ENCODE measurements around the gene C1QTNF7. TPM values are rescaled to one million over a fixed set of nuclear protein-coding genes. Genes with fewer than 3 reads are reported as not detected.

The C1QTNF7 gene
- total RNA-seq, 1 experiment from 2014 or later, result not detected

- no peaks in the 10 kb centered on the region for H3K79me2 ChIP-seq (ENCODE audit: insufficient read depth, low read length)
- ChIA-PET POLR2A (no interaction called here), CTCF (no interaction called here), RAD21 (ENCODE audit: low non-redundant PET in 1 of 2, low total read pairs in 2 of 2, uncharacterized antibody in 2 of 2, unreplicated experiment in 2 of 2) (no interaction called here)
- no peak overlapping the region for H3K4me2 ChIP-seq (ENCODE audit: low read length)
- no peak overlapping the region for H3K9ac ChIP-seq (ENCODE audit: low read length)
- H3K4me3 ChIP-seq (replicated peaks in 1 of 2; ENCODE audit: low read depth in 1 of 2, low read length in 2 of 2), result no peak overlapping the region
- no peaks in the 10 kb centered on the region for H4K20me1 ChIP-seq (ENCODE audit: insufficient read depth)
- H3K36me3 ChIP-seq (ENCODE audit: control insufficient read depth in 1 of 2, insufficient read depth in 2 of 2, low read length in 2 of 2), result no peaks in the 10 kb centered on the region
- ATAC-seq (no peak), DNase-seq (ENCODE audit: low read depth, low spot score) (no peak)
- TF ChIP-seq EZH2 (IDR thresholded peaks at IDR 0.05) (no peak), ZFX (IDR thresholded peaks at IDR 0.05) (no peak)
- no peaks in the 10 kb centered on the region for H3K9me3 ChIP-seq (ENCODE audit: control insufficient read depth in 1 of 2, insufficient read depth in 1 of 2, low read depth in 1 of 2, low read length in 2 of 2)
- H2AFZ ChIP-seq (ENCODE audit: low read depth, low read length, poor library complexity, severe bottlenecking), result no peak overlapping the region
- no TSS peak for BruUV-seq (replicated peaks)
- no peaks in the 10 kb centered on the region for H3K9me2 ChIP-seq (ENCODE audit: insufficient read depth)
- H3K27ac ChIP-seq (ENCODE audit: low read depth, low read length), result no peak overlapping the region
- peaks cover 15% of the 10 kb centered on the region for H3K27me3 ChIP-seq (ENCODE audit: insufficient read depth, low read length)
- H3K4me1 ChIP-seq (ENCODE audit: control insufficient read depth in 1 of 2, insufficient read depth in 2 of 2, low read length in 2 of 2), result peaks cover 0 to 10% of the 10 kb centered on the region in 2 experiments; a peak in 3 of 4 replicates
- intact Hi-C loops (cut with micrococcal nuclease), result no loop called here
Measured at GRCh38 chr4:15402146-15402545, 25.7 kb upstream of the C1QTNF7 start.

GRCh38 chr4:15402974-15403373, 24.9 kb upstream of the C1QTNF7 start:
- RAD21 ChIA-PET (ENCODE audit: low non-redundant PET in 1 of 2, low total read pairs in 2 of 2, uncharacterized antibody in 2 of 2, unreplicated experiment in 2 of 2), result no interaction called here
- intact Hi-C loops (cut with micrococcal nuclease), result no loop called here

More at GRCh38 chr4:15402974-15403373, 24.9 kb upstream of the C1QTNF7 start:
- Histone ChIP-seq H3K9me2 (ENCODE audit: insufficient read depth) (no peaks in the 10 kb centered on the region), H3K36me3 (ENCODE audit: control insufficient read depth in 1 of 2, insufficient read depth in 2 of 2, low read length in 2 of 2) (no peaks in the 10 kb centered on the region), H2AFZ (ENCODE audit: low read depth, low read length, poor library complexity, severe bottlenecking) (no peak overlapping the region), H3K27me3 (ENCODE audit: insufficient read depth, low read length) (peaks cover 15% of the 10 kb centered on the region), H3K79me2 (ENCODE audit: insufficient read depth, low read length) (no peaks in the 10 kb centered on the region), H3K27ac (ENCODE audit: low read depth, low read length) (no peak overlapping the region), H3K4me2 (ENCODE audit: low read length) (no peak overlapping the region), H3K9ac (ENCODE audit: low read length) (no peak overlapping the region), H3K9me3 (ENCODE audit: control insufficient read depth in 1 of 2, insufficient read depth in 1 of 2, low read depth in 1 of 2, low read length in 2 of 2) (no peaks in the 10 kb centered on the region), H3K4me1 (ENCODE audit: control insufficient read depth in 1 of 2, insufficient read depth in 2 of 2, low read length in 2 of 2) (peaks cover 0 to 10% of the 10 kb centered on the region in 2 experiments; a peak in 3 of 4 replicates), H4K20me1 (ENCODE audit: insufficient read depth) (no peaks in the 10 kb centered on the region), H3K4me3 (replicated peaks in 1 of 2; ENCODE audit: low read depth in 1 of 2, low read length in 2 of 2) (no peak overlapping the region)
- BruUV-seq (replicated peaks), result no TSS peak
- POLR2A ChIA-PET, result no interaction called here
- ATAC-seq (no peak), DNase-seq (ENCODE audit: low read depth, low spot score) (no peak)
- TF ChIP-seq CTCF (IDR thresholded peaks at IDR 0.05 in 2 of 3, conservative IDR thresholded peaks at IDR 0.05 in 1 of 3; ENCODE audit: borderline replicate concordance in 1 of 3, insufficient read depth in 1 of 3, low read depth in 2 of 3, low read length in 2 of 3) (no peak), EZH2phosphoT487 (IDR thresholded peaks at IDR 0.05; ENCODE audit: borderline replicate concordance) (no peak), EGR1 (IDR thresholded peaks at IDR 0.05; ENCODE audit: low read depth) (no peak), ZNF274 (IDR thresholded peaks at IDR 0.05; ENCODE audit: low read depth, low read length) (no peak), ATF3 (IDR thresholded peaks at IDR 0.05) (no peak), ZFX (IDR thresholded peaks at IDR 0.05) (no peak), ELF1 (IDR thresholded peaks at IDR 0.05; ENCODE audit: borderline replicate concordance, low read depth) (no peak), REST (IDR thresholded peaks at IDR 0.05; ENCODE audit: low read depth) (no peak), CEBPB (IDR thresholded peaks at IDR 0.05; ENCODE audit: low read depth) (no peak), MAX (IDR thresholded peaks at IDR 0.05) (no peak), FOSL1 (IDR thresholded peaks at IDR 0.05; ENCODE audit: low read depth) (no peak), POLR2A (IDR thresholded peaks at IDR 0.05; ENCODE audit: borderline replicate concordance, extremely low read depth, insufficient read depth, insufficient read length) (no peak)
- CTCF ChIA-PET, result no interaction called here
